ENCODE data around the gene MANEA. TPM values are rescaled to one million over a fixed set of nuclear protein-coding genes. Genes with fewer than 3 reads are reported as not detected.
A peak's percentile ranks its signal among the peaks of the same experiment; 100 is the strongest.

The MANEA gene, protein sequence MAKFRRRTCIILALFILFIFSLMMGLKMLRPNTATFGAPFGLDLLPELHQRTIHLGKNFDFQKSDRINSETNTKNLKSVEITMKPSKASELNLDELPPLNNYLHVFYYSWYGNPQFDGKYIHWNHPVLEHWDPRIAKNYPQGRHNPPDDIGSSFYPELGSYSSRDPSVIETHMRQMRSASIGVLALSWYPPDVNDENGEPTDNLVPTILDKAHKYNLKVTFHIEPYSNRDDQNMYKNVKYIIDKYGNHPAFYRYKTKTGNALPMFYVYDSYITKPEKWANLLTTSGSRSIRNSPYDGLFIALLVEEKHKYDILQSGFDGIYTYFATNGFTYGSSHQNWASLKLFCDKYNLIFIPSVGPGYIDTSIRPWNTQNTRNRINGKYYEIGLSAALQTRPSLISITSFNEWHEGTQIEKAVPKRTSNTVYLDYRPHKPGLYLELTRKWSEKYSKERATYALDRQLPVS
- total RNA-seq (2021): 14.6 and 19.2 TPM in 2 replicates
- percentile 74 among the genes with signal in this experiment for Bru-seq, nascent RNA
- percentile 81 among the genes with signal in this experiment for BruChase-seq, experiment 1, labeled RNA remaining after a 2-hour chase
- BruChase-seq, experiment 2, labeled RNA remaining after a 6-hour chase: percentile 82 among the genes with signal in this experiment
- long read RNA-seq, full-length matches to known transcripts: 32 of 34 reads
- long read RNA-seq, partial matches to known transcripts: 1 of 34 reads
- long read RNA-seq, other reads (novel, unspliced or antisense): 1 of 34 reads

GRCh38 chr6:95577304-95578105 is at the start of gene MANEA:
TSS of gene MANEA (plus strand) at chr6:95577535. CDS start at chr6:95586440, 8,905 bp downstream.
- Histone ChIP-seq H3K27ac (ENCODE audit: low read depth, low read length, poor library complexity, severe bottlenecking) (peak within 1 kb of the TSS; percentile 86), H3K9me3 (ENCODE audit: low read depth, low read length, poor library complexity, severe bottlenecking) (no peaks in the 10 kb centered on the region), H3K4me1 (ENCODE audit: insufficient read depth, low read length, poor library complexity, severe bottlenecking) (peaks cover 35% of the 10 kb centered on the region), H3K27me3 (replicated peaks; ENCODE audit: insufficient read depth, low read depth, low read length, poor library complexity) (no peaks in the 10 kb centered on the region), H3K4me3 (ENCODE audit: low read depth, low read length, poor library complexity, severe bottlenecking) (peak within 1 kb of the TSS; percentile 74), H3K36me3 (ENCODE audit: insufficient read depth, low read length, poor library complexity, severe bottlenecking) (no peaks in the 10 kb centered on the region)
- CTCF ChIA-PET: no interaction called here
- BruUV-seq (replicated peaks): no TSS peak
- peak; percentile 92 for DNase-seq (ENCODE audit: low spot score)
- POLR2A ChIA-PET (ENCODE audit: low non-redundant PET): interaction anchor here (0.7 kb wide), 1 partner anchor 11 kb away, joined by 3 read pairs; no protein-coding TSS in a partner anchor
- intact Hi-C loops (cut with micrococcal nuclease; ENCODE audit: unreplicated experiment): loop anchor here (5.0 kb wide), 1 partner anchor 65 kb away; no protein-coding TSS in a partner anchor
- no peak for TF ChIP-seq EZH2 (IDR thresholded peaks at IDR 0.05; ENCODE audit: borderline replicate concordance, low read depth, low read length, poor library complexity, severe bottlenecking)
- TF ChIP-seq, protein P1, sequence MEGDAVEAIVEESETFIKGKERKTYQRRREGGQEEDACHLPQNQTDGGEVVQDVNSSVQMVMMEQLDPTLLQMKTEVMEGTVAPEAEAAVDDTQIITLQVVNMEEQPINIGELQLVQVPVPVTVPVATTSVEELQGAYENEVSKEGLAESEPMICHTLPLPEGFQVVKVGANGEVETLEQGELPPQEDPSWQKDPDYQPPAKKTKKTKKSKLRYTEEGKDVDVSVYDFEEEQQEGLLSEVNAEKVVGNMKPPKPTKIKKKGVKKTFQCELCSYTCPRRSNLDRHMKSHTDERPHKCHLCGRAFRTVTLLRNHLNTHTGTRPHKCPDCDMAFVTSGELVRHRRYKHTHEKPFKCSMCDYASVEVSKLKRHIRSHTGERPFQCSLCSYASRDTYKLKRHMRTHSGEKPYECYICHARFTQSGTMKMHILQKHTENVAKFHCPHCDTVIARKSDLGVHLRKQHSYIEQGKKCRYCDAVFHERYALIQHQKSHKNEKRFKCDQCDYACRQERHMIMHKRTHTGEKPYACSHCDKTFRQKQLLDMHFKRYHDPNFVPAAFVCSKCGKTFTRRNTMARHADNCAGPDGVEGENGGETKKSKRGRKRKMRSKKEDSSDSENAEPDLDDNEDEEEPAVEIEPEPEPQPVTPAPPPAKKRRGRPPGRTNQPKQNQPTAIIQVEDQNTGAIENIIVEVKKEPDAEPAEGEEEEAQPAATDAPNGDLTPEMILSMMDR (conservative IDR thresholded peaks at IDR 0.05; ENCODE audit: low read depth, low read length): no peak

GRCh38 chr6:95529762-95530161 is 47.6 kb upstream of the MANEA start:
- no peak overlapping the region for H3K4me3 ChIP-seq (ENCODE audit: low read depth, low read length, poor library complexity, severe bottlenecking)
- H3K4me1 ChIP-seq (ENCODE audit: insufficient read depth, low read length, poor library complexity, severe bottlenecking): no peaks in the 10 kb centered on the region
- H3K27me3 ChIP-seq (replicated peaks; ENCODE audit: insufficient read depth, low read depth, low read length, poor library complexity): no peaks in the 10 kb centered on the region
- TF ChIP-seq, protein P1 (conservative IDR thresholded peaks at IDR 0.05; ENCODE audit: low read depth, low read length): no peak
- TF ChIP-seq EZH2 (IDR thresholded peaks at IDR 0.05; ENCODE audit: borderline replicate concordance, low read depth, low read length, poor library complexity, severe bottlenecking): no peak
- no TSS peak for BruUV-seq (replicated peaks)
- intact Hi-C loops (cut with micrococcal nuclease; ENCODE audit: unreplicated experiment): no loop called here
- H3K27ac ChIP-seq (ENCODE audit: low read depth, low read length, poor library complexity, severe bottlenecking): no peak overlapping the region
- CTCF ChIA-PET: no interaction called here
- no peak for DNase-seq (ENCODE audit: low spot score)
- no peaks in the 10 kb centered on the region for H3K9me3 ChIP-seq (ENCODE audit: low read depth, low read length, poor library complexity, severe bottlenecking)
- POLR2A ChIA-PET (ENCODE audit: low non-redundant PET): no interaction called here
- no peaks in the 10 kb centered on the region for H3K36me3 ChIP-seq (ENCODE audit: insufficient read depth, low read length, poor library complexity, severe bottlenecking)

DNA sequence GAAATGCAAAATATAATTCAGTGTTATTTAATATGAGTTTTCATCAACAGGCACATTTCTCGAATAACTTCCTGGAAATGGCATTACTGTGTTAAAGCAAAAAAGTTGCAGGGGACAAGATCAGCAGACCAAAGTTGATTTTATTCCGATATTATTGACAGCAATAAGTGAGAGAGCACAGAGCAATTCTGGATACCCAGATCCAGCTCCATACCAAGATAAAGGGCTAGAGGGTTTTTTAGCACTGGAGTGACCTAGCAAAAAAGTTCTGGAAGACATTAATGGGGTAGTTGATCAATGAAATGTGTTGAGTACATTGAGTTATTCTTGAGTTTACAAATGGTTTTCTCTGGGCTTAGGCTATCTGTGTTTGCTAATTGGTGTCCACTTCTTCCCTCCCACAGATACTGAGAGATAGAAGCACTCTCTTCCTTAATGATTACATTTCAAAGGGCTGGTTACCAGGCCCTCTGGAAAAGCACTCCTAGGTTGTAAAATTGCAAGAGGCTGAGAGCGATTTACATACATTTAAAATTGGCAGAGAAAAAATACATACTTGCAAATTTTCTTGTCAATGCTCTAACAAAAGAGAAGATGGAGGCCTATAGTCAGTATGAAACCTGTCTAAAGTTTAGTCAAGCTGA is 47.0 kb upstream of the MANEA start:
- H3K4me1 ChIP-seq (ENCODE audit: insufficient read depth, low read length, poor library complexity, severe bottlenecking): no peaks in the 10 kb centered on the region
- H3K9me3 ChIP-seq (ENCODE audit: low read depth, low read length, poor library complexity, severe bottlenecking): no peaks in the 10 kb centered on the region
- H3K27me3 ChIP-seq (replicated peaks; ENCODE audit: insufficient read depth, low read depth, low read length, poor library complexity): no peaks in the 10 kb centered on the region
- H3K27ac ChIP-seq (ENCODE audit: low read depth, low read length, poor library complexity, severe bottlenecking): no peak overlapping the region
- intact Hi-C loops (cut with micrococcal nuclease; ENCODE audit: unreplicated experiment): no loop called here
- POLR2A ChIA-PET (ENCODE audit: low non-redundant PET): interaction anchor here (0.6 kb wide), 1 partner anchor 204 kb away, joined by 3 read pairs; no protein-coding TSS in a partner anchor
- TF ChIP-seq, protein P1 (conservative IDR thresholded peaks at IDR 0.05; ENCODE audit: low read depth, low read length): no peak
- TF ChIP-seq EZH2 (IDR thresholded peaks at IDR 0.05; ENCODE audit: borderline replicate concordance, low read depth, low read length, poor library complexity, severe bottlenecking): no peak
- no peaks in the 10 kb centered on the region for H3K36me3 ChIP-seq (ENCODE audit: insufficient read depth, low read length, poor library complexity, severe bottlenecking)
- no peak overlapping the region for H3K4me3 ChIP-seq (ENCODE audit: low read depth, low read length, poor library complexity, severe bottlenecking)
- BruUV-seq (replicated peaks): no TSS peak
- CTCF ChIA-PET: no interaction called here
- no peak for DNase-seq (ENCODE audit: low spot score)
